ENCODE data around the gene GOLGB1. TPM values are rescaled to one million over a fixed set of nuclear protein-coding genes. Genes with fewer than 3 reads are reported as not detected.

The GOLGB1 gene
- polyA plus RNA-seq, 2 of the 4 experiments (the other 2 are of a cell fraction) = 11.9 to 27.0 TPM

- Histone ChIP-seq H3K4me3 (no peak overlapping the region), H3K4me1 (no peaks in the 10 kb centered on the region), H3K27ac (no peak overlapping the region), H3K9me3 (no peaks in the 10 kb centered on the region), H3K4me2 (no peak overlapping the region)
- ATAC-seq (no peak), FAIRE-seq (no peak), DNase-seq (ENCODE audit: low read depth in 1 of 2, low spot score in 1 of 2) (no peak)
- ChIA-PET POLR2A (no interaction called here), CTCF (interaction anchor here (1.0 to 2.1 kb wide), 2 partner anchors 12 to 77 kb away, joined by 4 to 5 read pairs; no protein-coding TSS in a partner anchor)
- no peak for TF ChIP-seq CBX8 (IDR thresholded peaks at IDR 0.05)
These were observed 50.6 kb downstream of the GOLGB1 start for GRCh38 chr3:121698901-121699300.

- TF ChIP-seq HMGXB4 (CRISPR knock-in tag; IDR thresholded peaks at IDR 0.05; ENCODE audit: borderline replicate concordance) (no peak), TFCP2L1 (CRISPR knock-in tag; IDR thresholded peaks at IDR 0.05) (no peak), SREBF2 (IDR thresholded peaks at IDR 0.05) (no peak), ZSCAN20 (CRISPR knock-in tag; IDR thresholded peaks at IDR 0.05) (no peak), CEBPB (IDR thresholded peaks at IDR 0.05) (no peak), ELK1 (IDR thresholded peaks at IDR 0.05; ENCODE audit: low read depth, low read length) (no peak), EHMT2 (IDR thresholded peaks at IDR 0.05; ENCODE audit: low read depth) (no peak), PHF8 (IDR thresholded peaks at IDR 0.05; ENCODE audit: borderline replicate concordance, low read depth) (no peak), POLR2AphosphoS2 (conservative IDR thresholded peaks at IDR 0.05; ENCODE audit: low read length) (no peak), RCOR1 (IDR thresholded peaks at IDR 0.05; ENCODE audit: low read depth, low read length) (no peak), REST (IDR thresholded peaks at IDR 0.05) (no peak), HOXB5 (CRISPR knock-in tag; IDR thresholded peaks at IDR 0.05) (no peak), EHF (CRISPR knock-in tag; IDR thresholded peaks at IDR 0.05) (no peak), POLR2A (IDR thresholded peaks at IDR 0.05; ENCODE audit: low read length) (no peak)
- DNase-seq (ENCODE audit: low read depth in 1 of 2, low spot score in 1 of 2) (no peak), ATAC-seq (no peak), FAIRE-seq (no peak)
- ChIA-PET CTCF (interaction anchor here (1.0 to 2.1 kb wide), 2 partner anchors 11 to 77 kb away, joined by 4 to 5 read pairs; no protein-coding TSS in a partner anchor), POLR2A (no interaction called here)
- H3K4me2 ChIP-seq = no peak overlapping the region
- no peak overlapping the region for H3K27ac ChIP-seq
- H3K4me3 ChIP-seq = no peak overlapping the region
- WGBS (ENCODE audit: missing lambda C conversion rate) = 91% methylated on average over 1 of the region's 1 CpG
- H3K4me1 ChIP-seq = no peaks in the 10 kb centered on the region
- H3K9me3 ChIP-seq = no peaks in the 10 kb centered on the region
These were observed 51.1 kb downstream of the GOLGB1 start for GRCh38 chr3:121698476-121698875.

- TF ChIP-seq BHLHE40 (IDR thresholded peaks at IDR 0.05; ENCODE audit: low read depth, low read length) = no peak
- no peak for TF ChIP-seq CEBPB (IDR thresholded peaks at IDR 0.05)
- TF ChIP-seq CTCF (IDR thresholded peaks at IDR 0.05) = no peak
- TF ChIP-seq FOSL2 (IDR thresholded peaks at IDR 0.05) = no peak
- no peak for TF ChIP-seq FOSL2 (CRISPR knock-in tag; IDR thresholded peaks at IDR 0.05)
- TF ChIP-seq JUNB (IDR thresholded peaks at IDR 0.05) = no peak
- TF ChIP-seq MAX (IDR thresholded peaks at IDR 0.05) = no peak
- TF ChIP-seq REST (IDR thresholded peaks at IDR 0.05) = no peak
- H3K4me3 ChIP-seq = no peak overlapping the region
- H3K9me3 ChIP-seq = no peaks in the 10 kb centered on the region
- H3K4me2 ChIP-seq = no peak overlapping the region
- peak; percentile 7 for FAIRE-seq
- no peak overlapping the region for H3K27ac ChIP-seq
- ATAC-seq = no peak
- WGBS (ENCODE audit: missing lambda C conversion rate) = 98% methylated on average over 3 of the region's 3 CpGs
- ChIA-PET POLR2A (no interaction called here), CTCF (interaction anchor here (0.8 kb wide), 1 partner anchor 608 kb away, joined by 3 read pairs; no protein-coding TSS in a partner anchor)
- H3K4me1 ChIP-seq = no peaks in the 10 kb centered on the region
- no peak for DNase-seq (ENCODE audit: low read depth in 1 of 2, low spot score in 1 of 2)
These were observed 53.4 kb downstream of the GOLGB1 start for GRCh38 chr3:121696186-121696585.
